HG03280 (cell line): ENCODE results near the gene CFH.
A peak's percentile ranks its signal among the peaks of the same experiment; 100 is the strongest.
"Not testable (repeated sequence)": the region's sequence is repeated elsewhere in the genome, so short reads cannot be mapped to it uniquely, and the experiment has no call there.

Experiments used
- ATAC-seq: cut with Tn5 transposase; IDR thresholded peaks from one replicate; pipeline ENCODE4 v1.9.1; 2021; ENCODE audit warnings: mild to moderate bottlenecking, moderate library complexity; ENCODE audit not compliant: unreplicated experiment

CFH gene

DNA sequence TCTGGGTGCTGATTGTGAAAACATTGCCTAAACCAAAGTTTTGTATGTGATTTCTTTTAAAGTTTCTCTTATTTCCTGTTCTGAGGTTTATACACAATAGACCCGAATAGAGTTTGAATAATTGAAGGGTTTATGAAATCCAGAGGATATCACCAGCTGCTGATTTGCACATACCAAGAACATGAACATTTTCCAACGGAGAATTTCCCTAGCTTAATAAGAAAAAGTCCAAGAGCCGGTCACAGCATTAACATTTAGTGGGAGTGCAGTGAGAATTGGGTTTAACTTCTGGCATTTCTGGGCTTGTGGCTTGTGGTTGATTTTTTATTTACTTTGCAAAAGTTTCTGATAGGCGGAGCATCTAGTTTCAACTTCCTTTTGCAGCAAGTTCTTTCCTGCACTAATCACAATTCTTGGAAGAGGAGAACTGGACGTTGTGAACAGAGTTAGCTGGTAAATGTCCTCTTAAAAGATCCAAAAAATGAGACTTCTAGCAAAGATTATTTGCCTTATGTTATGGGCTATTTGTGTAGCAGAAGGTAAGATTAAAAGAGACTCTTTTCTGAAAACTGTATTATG lies at the start of gene CFH:
CFH (plus strand) TSS at position 407 of the 579 bp plus-strand sequence; CDS start at position 482, 75 bp downstream.
- no peak for ATAC-seq

DNA sequence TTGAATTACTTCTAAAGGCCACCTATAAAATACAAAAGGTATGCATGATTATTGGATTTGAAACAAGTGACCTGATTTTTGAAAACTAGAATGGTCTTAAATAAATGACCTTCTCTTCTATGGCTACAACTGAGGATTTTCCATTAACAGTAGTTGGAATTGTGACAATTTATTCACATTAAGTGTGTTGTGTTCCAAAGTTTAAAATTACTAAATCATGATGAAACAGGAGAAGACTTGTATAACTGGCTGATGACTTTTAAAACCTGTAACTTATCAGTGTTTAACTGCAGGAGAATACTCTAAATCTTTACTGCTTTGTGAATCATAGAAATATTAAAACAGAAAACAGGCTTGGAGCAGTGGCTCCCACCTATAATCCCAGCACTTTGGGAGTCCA lies 48.2 kb upstream of the CFH start:
- no peak for ATAC-seq

DNA sequence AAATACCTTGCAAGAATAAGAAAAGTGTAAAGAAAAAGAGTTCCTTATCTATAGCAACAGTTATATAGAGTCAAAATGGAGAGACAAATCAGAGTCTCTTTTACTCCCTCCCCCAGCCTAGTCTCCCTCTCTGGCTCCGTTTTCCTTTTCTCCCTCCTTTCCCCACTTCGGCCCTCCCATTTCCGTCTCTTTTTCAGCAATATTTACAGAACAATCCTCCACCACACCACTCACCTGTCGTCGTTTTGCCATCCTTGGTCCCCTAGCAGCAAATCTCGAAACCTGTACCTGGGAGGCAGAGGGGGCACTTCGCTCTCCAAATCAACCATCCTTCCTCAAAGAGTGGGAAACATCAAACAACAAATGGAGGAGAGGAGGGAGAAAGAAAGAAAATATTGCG lies 43.9 kb upstream of the CFH start:
- ATAC-seq = no peak

GRCh38 chr1:196608390-196609369 lies 43.2 kb upstream of the CFH start, which contains the start of gene KCNT2:
TSS of gene KCNT2 (minus strand) at chr1:196608440. CDS start at chr1:196608309, 131 bp downstream.
- no peak for ATAC-seq

DNA sequence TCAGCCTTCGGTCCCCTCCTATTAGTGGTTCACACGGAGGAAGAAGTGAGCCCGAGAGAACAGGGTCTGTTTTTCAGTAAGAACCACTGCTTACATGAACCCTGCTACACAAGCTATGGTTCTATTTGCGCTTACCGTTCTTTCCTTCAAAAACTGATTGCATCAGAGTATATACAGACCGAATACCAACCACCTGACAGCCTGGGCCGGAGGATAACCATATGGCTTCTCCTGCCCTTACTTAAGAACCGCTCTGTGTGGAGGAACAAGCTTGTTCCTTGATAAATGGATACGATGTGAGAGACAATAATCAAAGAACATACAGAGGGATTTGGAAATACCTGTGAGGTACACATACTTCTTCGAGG lies 42.5 kb upstream of the CFH start:
- no peak for ATAC-seq

DNA sequence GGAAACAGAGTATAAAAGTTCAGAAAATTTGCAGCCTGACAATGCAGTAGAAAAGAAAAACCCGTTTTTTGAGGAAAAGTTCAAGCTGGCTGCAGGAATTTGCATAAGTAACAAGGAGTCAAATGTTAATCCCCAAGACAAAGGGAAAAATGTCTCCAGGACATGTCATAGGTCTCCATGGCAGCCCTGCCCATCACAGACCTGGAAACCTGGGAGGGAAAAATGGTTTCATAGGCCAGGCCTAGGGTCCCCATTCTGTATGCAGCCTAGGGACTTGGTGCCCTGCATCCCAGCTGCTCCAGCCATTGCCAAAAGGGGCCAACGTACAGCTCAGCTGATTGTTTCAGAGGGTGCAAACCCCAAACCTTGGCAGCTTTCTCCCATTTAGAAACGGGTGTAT lies 40.0 kb upstream of the CFH start:
- ATAC-seq = no peak

DNA sequence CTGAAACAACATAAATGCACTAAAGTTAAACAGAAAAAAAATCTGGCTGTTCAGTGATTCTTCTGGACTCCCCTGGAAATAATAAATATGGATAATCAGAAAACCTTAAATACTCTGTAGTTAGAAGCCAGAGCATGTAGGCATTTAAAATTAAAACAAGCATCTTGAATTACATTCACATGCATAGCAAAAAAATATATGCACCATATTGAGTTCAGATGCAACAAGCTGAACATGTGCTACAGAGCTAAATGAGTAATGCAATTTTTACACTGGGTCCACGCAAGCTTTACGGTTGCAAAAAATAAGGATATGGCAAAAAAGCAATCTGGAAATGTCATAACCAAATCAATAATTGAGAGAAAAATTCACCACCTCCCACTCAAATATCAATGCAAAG lies 32.1 kb upstream of the CFH start:
- ATAC-seq = no peak

DNA sequence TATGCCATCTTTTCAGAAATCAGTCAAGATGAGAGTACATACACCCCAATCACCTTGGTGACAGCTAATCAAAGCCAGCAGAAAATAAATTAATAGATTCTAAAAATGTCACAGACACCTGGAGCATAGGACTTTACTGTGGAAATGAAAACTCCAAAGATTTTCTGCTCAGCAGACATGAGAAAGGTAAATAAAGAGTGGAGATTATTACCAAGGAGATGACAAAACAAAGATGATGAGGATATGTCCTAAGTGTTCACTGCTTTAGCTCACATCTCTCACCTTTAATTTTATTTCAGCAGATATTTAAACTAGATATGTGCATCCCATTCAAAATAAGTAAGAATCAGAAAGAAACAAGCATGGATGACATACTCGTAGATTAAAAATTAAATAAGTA lies 28.8 kb upstream of the CFH start:
- ATAC-seq = no peak

- no peak for ATAC-seq
Measured at GRCh38 chr1:196628838-196629237, 23.0 kb upstream of the CFH start.

DNA sequence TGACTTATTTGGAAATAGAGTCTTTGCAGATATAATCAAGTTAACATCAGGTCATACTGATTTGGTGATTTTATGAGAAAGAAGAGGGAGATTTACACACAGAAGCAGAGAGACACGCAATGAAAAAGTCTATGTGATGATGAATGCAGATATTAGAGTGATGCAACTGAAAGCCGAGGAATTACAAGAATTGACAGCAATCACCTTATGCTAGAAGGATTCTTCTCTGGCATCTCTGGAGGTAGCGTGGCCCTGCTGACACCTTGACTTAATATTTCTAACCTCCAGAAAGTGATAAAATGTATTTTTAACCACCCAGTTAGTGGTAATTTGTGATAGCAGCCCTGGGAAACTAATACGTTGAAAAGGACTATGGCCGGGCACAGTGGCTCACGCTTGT lies 14.2 kb upstream of the CFH start:
- ATAC-seq = no peak

GRCh38 chr1:196638466-196638865 lies 13.4 kb upstream of the CFH start:
- ATAC-seq = no peak

- ATAC-seq = not testable (repeated sequence)
Measured at GRCh38 chr1:196639291-196639690, 12.6 kb upstream of the CFH start.

DNA sequence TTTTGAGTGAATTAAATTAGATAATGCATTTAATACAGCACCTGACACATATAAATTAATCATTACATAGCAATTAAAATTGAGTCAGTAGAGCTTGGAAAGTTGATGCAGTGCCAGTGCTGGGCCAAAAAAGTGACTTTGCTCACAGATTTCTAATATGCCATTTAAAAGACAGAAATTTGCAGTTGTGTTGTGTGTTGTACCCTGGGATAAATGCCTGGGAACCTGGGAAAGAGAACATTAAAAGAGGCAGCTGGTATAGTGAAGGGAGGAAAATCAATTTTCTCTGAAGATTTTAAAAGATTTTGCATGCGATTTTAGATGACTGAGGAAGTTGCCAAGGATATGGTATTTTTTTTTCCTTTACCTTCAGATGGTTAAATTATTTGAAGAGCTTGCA lies 10.9 kb upstream of the CFH start:
- ATAC-seq = no peak

DNA sequence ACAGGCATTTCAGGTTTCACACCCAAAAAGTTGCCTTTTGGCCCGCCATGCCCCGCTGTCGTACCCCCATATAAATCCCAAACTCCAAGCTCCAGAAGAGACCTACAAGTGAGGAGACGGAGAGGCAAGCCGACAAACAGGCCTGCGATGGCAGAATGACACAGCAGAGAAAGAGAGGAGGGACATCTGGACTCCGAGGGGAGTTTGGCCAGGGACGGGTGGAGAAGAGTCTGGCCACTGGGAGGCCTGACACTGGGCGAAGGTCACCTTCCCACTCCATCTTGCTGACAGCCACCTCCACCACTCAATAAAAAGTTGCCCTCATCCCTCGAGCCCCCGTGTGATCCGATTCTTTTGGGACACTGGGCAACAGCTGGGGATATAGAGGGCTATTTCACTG lies 1.9 kb upstream of the CFH start:
- ATAC-seq = no peak

- no peak for ATAC-seq
Measured at GRCh38 chr1:196650403-196650802, 1.4 kb upstream of the CFH start.

DNA sequence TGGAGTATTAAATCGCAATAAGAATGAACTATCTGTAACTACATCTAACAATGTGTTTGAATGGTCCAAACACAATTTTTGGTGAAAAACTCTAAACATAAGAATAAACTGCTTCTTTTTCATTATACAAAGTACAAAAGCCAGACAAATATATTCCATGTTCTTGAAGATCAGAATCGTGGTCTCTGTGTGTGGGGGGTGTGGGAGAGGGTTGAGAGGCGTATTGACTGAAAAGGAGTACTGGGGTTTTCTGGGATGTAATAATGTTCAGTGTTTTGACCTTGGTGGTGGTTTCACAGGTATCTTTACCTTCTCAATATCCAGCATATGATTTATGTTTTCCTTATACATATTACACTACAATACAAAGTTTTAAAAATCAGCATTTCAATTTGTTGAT lies 764 bp upstream of the CFH start:
- no peak for ATAC-seq

GRCh38 chr1:196654271-196654670 lies 2.4 kb downstream of the CFH start:
- no peak for ATAC-seq

DNA sequence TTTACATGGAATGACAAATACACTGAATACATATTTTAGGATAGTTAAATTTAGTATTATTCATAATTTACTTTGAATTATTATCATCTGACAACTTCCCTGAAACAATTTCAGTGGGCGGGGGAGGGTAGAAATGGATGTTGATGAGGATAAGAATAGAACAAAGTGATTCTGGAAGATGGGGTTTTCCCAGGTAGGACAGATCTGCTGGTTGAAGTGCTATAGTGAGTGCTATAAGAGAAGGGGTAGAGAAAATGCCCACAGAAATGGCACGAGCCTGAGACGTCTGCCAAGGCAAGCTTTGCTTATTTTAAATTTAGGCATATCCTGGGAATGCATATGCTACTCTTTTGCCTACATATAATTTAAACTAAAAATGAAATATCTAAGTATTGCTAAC lies 3.2 kb downstream of the CFH start:
- no peak for ATAC-seq

GRCh38 chr1:196655494-196655893 lies 3.7 kb downstream of the CFH start:
- ATAC-seq = no peak

GRCh38 chr1:196659471-196659870 lies 7.6 kb downstream of the CFH start:
- no peak for ATAC-seq

GRCh38 chr1:196660272-196660671 lies 8.4 kb downstream of the CFH start:
- ATAC-seq = no peak

GRCh38 chr1:196660852-196661251 lies 9.0 kb downstream of the CFH start:
- ATAC-seq = peak; percentile 80
